ENCODE measurements around the gene SUMF1.
A peak's percentile ranks its signal among the peaks of the same experiment; 100 is the strongest.

SUMF1 gene

DNA sequence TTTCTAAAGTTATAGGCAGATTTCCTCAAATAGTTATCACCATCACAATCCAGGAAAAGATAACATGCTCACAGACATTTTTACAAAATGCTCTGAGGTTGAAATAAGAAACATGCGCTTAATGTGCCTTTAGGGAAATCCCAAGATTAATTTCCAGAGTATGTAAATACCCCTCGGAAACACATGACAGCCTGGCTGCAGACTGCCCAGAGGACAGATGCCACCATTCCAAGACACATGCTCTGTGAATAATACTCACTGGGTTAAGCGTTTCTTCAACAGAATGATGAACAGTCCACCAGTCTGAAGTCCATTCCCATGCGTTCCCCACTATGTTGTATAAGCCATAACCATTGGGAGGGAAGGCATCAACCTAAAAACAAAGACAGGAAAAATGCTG lies 56.5 kb downstream of the SUMF1 start:
- H3K27me3 ChIP-seq (ENCODE audit: control insufficient read depth in 1 of 2, insufficient read depth in 1 of 2, low read length in 2 of 2): no peaks in the 10 kb centered on the region
- H3K14ac ChIP-seq (ENCODE audit: low read length in 2 of 2): no peak overlapping the region
- H3K23ac ChIP-seq (ENCODE audit: low read length in 2 of 2): no peak overlapping the region
- H3K9me3 ChIP-seq (ENCODE audit: control insufficient read depth, low read length): no peaks in the 10 kb centered on the region
- no peak overlapping the region for H2BK15ac ChIP-seq (ENCODE audit: low read depth, poor library complexity, severe bottlenecking)
- no peak overlapping the region for H3K9ac ChIP-seq (ENCODE audit: low read length)
- no peak for DNase-seq
- H2AK5ac ChIP-seq (ENCODE audit: low read length, severe bottlenecking): peak overlapping the region; percentile 36
- H3K4me3 ChIP-seq (ENCODE audit: insufficient read depth in 1 of 2, low read depth in 1 of 2, low read length in 2 of 2): no peak overlapping the region
- H3K36me3 ChIP-seq (ENCODE audit: control insufficient read depth in 1 of 2, insufficient read depth in 2 of 2, low read depth in 1 of 2, low read length in 2 of 2): peaks cover 0 to 8% of the 10 kb centered on the region in 2 experiments
- no peak overlapping the region for H4K91ac ChIP-seq (ENCODE audit: low read length)
- 91% methylated on average over 4 of the region's 4 CpGs for WGBS
- H2AFZ ChIP-seq (ENCODE audit: low read depth, low read length): no peak overlapping the region
- H2BK12ac ChIP-seq (ENCODE audit: low read length in 2 of 2): peak overlapping the region in 1 of 2 experiments; percentile 23
- H4K8ac ChIP-seq (ENCODE audit: low read length): peak overlapping the region; percentile 28
- H3K4me1 ChIP-seq (ENCODE audit: control insufficient read depth, insufficient read depth, low read depth, low read length): peaks cover 5% of the 10 kb centered on the region
- no peak overlapping the region for H3K4ac ChIP-seq (ENCODE audit: low read depth in 1 of 2, low read length in 2 of 2)
- H3K79me1 ChIP-seq (replicated peaks; ENCODE audit: low read length, poor library complexity, severe bottlenecking): peaks cover under 1% of the 10 kb centered on the region
- no peak overlapping the region for H2BK120ac ChIP-seq (ENCODE audit: low read depth, low read length)
- H3K4me2 ChIP-seq (ENCODE audit: low read length, poor library complexity, severe bottlenecking): no peak overlapping the region
- H3K18ac ChIP-seq (ENCODE audit: low read depth in 1 of 2, low read length in 2 of 2): no peak overlapping the region
- H3K27ac ChIP-seq (ENCODE audit: low read length, poor library complexity, severe bottlenecking): no peak overlapping the region
- no peak overlapping the region for H2BK5ac ChIP-seq (ENCODE audit: low read depth, low read length, poor library complexity, severe bottlenecking)

DNA sequence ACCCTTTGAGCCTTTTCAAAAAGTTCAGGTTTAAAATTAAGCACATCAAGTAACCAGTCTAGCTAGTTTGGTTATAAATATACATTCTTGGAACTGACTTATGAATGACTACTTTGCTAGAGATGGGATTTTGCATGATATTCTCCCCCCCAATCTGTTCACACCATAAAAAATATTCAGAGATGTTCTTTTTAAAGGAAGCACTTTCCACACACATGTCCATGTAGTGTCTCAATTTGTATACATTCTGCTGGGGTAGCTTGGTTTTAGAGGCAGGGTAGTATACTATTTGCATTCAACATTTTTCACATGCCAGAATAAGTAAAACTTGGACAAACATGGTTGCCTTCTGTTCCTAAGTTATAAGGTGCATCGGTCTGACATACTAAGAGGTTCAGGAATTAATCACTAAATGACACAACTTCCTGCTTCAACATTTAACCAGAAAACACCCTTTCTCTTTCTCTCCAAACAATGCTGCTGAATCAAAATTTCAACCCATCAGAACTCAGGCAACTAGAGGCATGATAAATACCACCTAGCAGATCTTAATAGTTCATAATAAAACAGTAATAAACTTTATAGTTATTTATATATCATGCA lies 57.0 kb downstream of the SUMF1 start:
- Histone ChIP-seq H2AFZ (ENCODE audit: low read depth, low read length) (no peak overlapping the region), H3K18ac (ENCODE audit: low read depth in 1 of 2, low read length in 2 of 2) (no peak overlapping the region), H3K9me3 (ENCODE audit: control insufficient read depth, low read length) (no peaks in the 10 kb centered on the region), H3K9ac (ENCODE audit: low read length) (no peak overlapping the region), H2BK15ac (ENCODE audit: low read depth, poor library complexity, severe bottlenecking) (no peak overlapping the region), H3K14ac (ENCODE audit: low read length in 2 of 2) (no peak overlapping the region), H2BK5ac (ENCODE audit: low read depth, low read length, poor library complexity, severe bottlenecking) (no peak overlapping the region), H3K4me2 (ENCODE audit: low read length, poor library complexity, severe bottlenecking) (no peak overlapping the region), H2BK12ac (ENCODE audit: low read length in 2 of 2) (no peak overlapping the region), H3K27ac (ENCODE audit: low read length, poor library complexity, severe bottlenecking) (no peak overlapping the region), H2BK120ac (ENCODE audit: low read depth, low read length) (no peak overlapping the region), H4K8ac (ENCODE audit: low read length) (no peak overlapping the region), H3K4me3 (ENCODE audit: insufficient read depth in 1 of 2, low read depth in 1 of 2, low read length in 2 of 2) (no peak overlapping the region), H3K36me3 (ENCODE audit: control insufficient read depth in 1 of 2, insufficient read depth in 2 of 2, low read depth in 1 of 2, low read length in 2 of 2) (peaks cover 0 to 9% of the 10 kb centered on the region in 2 experiments), H4K91ac (ENCODE audit: low read length) (no peak overlapping the region), H2AK5ac (ENCODE audit: low read length, severe bottlenecking) (no peak overlapping the region), H3K79me1 (replicated peaks; ENCODE audit: low read length, poor library complexity, severe bottlenecking) (peaks cover 5% of the 10 kb centered on the region), H3K23ac (ENCODE audit: low read length in 2 of 2) (no peak overlapping the region), H3K4me1 (ENCODE audit: control insufficient read depth, insufficient read depth, low read depth, low read length) (peaks cover 5% of the 10 kb centered on the region), H3K27me3 (ENCODE audit: control insufficient read depth in 1 of 2, insufficient read depth in 1 of 2, low read length in 2 of 2) (no peaks in the 10 kb centered on the region), H3K4ac (ENCODE audit: low read depth in 1 of 2, low read length in 2 of 2) (no peak overlapping the region)
- WGBS: 67% methylated on average over 1 of the region's 1 CpG
- no peak for DNase-seq

DNA sequence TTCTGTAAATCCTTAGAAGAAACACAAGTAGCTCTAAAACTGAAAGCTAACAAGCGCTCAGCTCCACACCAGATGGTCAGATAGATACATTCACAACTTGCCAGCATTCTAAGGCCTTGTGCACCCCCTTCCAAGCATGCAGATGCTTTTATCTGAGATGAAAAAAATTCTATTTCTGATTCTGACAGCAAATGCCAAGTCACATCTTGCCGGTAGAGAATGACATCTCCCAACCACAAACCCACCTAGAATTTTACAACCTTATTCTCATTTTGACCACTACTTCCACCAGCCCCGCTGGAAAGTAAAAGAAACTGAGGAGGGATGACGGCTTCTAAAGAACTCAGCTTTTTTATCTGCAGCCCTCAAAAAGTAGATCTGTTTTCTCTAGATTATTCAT lies 57.7 kb downstream of the SUMF1 start:
- peaks cover 8% of the 10 kb centered on the region for H3K79me1 ChIP-seq (replicated peaks; ENCODE audit: low read length, poor library complexity, severe bottlenecking)
- H2BK12ac ChIP-seq (ENCODE audit: low read length in 2 of 2): no peak overlapping the region
- no peaks in the 10 kb centered on the region for H3K9me3 ChIP-seq (ENCODE audit: control insufficient read depth, low read length)
- no peak overlapping the region for H3K14ac ChIP-seq (ENCODE audit: low read length in 2 of 2)
- H3K4me3 ChIP-seq (ENCODE audit: insufficient read depth in 1 of 2, low read depth in 1 of 2, low read length in 2 of 2): no peak overlapping the region
- H3K18ac ChIP-seq (ENCODE audit: low read depth in 1 of 2, low read length in 2 of 2): no peak overlapping the region
- H4K8ac ChIP-seq (ENCODE audit: low read length): no peak overlapping the region
- H3K27me3 ChIP-seq (ENCODE audit: control insufficient read depth in 1 of 2, insufficient read depth in 1 of 2, low read length in 2 of 2): no peaks in the 10 kb centered on the region
- H3K36me3 ChIP-seq (ENCODE audit: control insufficient read depth in 1 of 2, insufficient read depth in 2 of 2, low read depth in 1 of 2, low read length in 2 of 2): peaks cover 0 to 12% of the 10 kb centered on the region in 2 experiments
- no peak overlapping the region for H3K4me2 ChIP-seq (ENCODE audit: low read length, poor library complexity, severe bottlenecking)
- no peak overlapping the region for H3K9ac ChIP-seq (ENCODE audit: low read length)
- H2BK15ac ChIP-seq (ENCODE audit: low read depth, poor library complexity, severe bottlenecking): no peak overlapping the region
- no peak overlapping the region for H3K4ac ChIP-seq (ENCODE audit: low read depth in 1 of 2, low read length in 2 of 2)
- H2AFZ ChIP-seq (ENCODE audit: low read depth, low read length): no peak overlapping the region
- H2BK120ac ChIP-seq (ENCODE audit: low read depth, low read length): no peak overlapping the region
- H3K23ac ChIP-seq (ENCODE audit: low read length in 2 of 2): no peak overlapping the region
- H4K91ac ChIP-seq (ENCODE audit: low read length): no peak overlapping the region
- no peak for DNase-seq
- peaks cover 5% of the 10 kb centered on the region for H3K4me1 ChIP-seq (ENCODE audit: control insufficient read depth, insufficient read depth, low read depth, low read length)
- WGBS: 100% methylated on average over 1 of the region's 4 CpGs
- H2AK5ac ChIP-seq (ENCODE audit: low read length, severe bottlenecking): no peak overlapping the region
- H3K27ac ChIP-seq (ENCODE audit: low read length, poor library complexity, severe bottlenecking): no peak overlapping the region
- no peak overlapping the region for H2BK5ac ChIP-seq (ENCODE audit: low read depth, low read length, poor library complexity, severe bottlenecking)

DNA sequence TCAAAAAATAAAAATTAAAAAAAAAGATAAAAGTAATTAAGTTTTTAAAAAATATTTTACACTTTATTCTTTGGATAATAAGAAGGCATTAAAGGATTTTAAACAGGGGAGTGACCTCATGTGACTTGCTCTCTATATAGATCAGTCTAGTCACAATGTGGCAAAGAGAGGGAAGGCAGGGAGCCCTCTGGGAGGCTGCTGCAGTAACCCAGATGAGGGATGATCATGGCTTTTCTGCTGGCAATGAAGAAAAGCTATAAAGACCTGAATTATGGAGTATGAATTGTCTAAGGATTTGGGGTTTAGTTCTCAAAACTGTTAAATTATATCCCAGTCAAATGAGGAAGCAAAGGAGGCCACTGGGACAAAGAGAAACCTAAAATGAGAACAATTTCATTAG lies 58.1 kb downstream of the SUMF1 start:
- no peak overlapping the region for H2BK5ac ChIP-seq (ENCODE audit: low read depth, low read length, poor library complexity, severe bottlenecking)
- H3K4me3 ChIP-seq (ENCODE audit: insufficient read depth in 1 of 2, low read depth in 1 of 2, low read length in 2 of 2): no peak overlapping the region
- H4K8ac ChIP-seq (ENCODE audit: low read length): no peak overlapping the region
- H3K36me3 ChIP-seq (ENCODE audit: control insufficient read depth in 1 of 2, insufficient read depth in 2 of 2, low read depth in 1 of 2, low read length in 2 of 2): peaks cover 0 to 15% of the 10 kb centered on the region in 2 experiments
- H2BK15ac ChIP-seq (ENCODE audit: low read depth, poor library complexity, severe bottlenecking): no peak overlapping the region
- no peak overlapping the region for H3K9ac ChIP-seq (ENCODE audit: low read length)
- H3K4me1 ChIP-seq (ENCODE audit: control insufficient read depth, insufficient read depth, low read depth, low read length): peaks cover 5% of the 10 kb centered on the region
- no peak overlapping the region for H3K18ac ChIP-seq (ENCODE audit: low read depth in 1 of 2, low read length in 2 of 2)
- no peak overlapping the region for H3K23ac ChIP-seq (ENCODE audit: low read length in 2 of 2)
- H2AK5ac ChIP-seq (ENCODE audit: low read length, severe bottlenecking): no peak overlapping the region
- no peak overlapping the region for H2BK12ac ChIP-seq (ENCODE audit: low read length in 2 of 2)
- no peak overlapping the region for H2BK120ac ChIP-seq (ENCODE audit: low read depth, low read length)
- H3K79me1 ChIP-seq (replicated peaks; ENCODE audit: low read length, poor library complexity, severe bottlenecking): peaks cover 8% of the 10 kb centered on the region
- H4K91ac ChIP-seq (ENCODE audit: low read length): no peak overlapping the region
- no peak overlapping the region for H3K14ac ChIP-seq (ENCODE audit: low read length in 2 of 2)
- no peak for DNase-seq
- no peak overlapping the region for H3K4ac ChIP-seq (ENCODE audit: low read depth in 1 of 2, low read length in 2 of 2)
- H3K9me3 ChIP-seq (ENCODE audit: control insufficient read depth, low read length): no peaks in the 10 kb centered on the region
- H3K4me2 ChIP-seq (ENCODE audit: low read length, poor library complexity, severe bottlenecking): no peak overlapping the region
- H2AFZ ChIP-seq (ENCODE audit: low read depth, low read length): no peak overlapping the region
- no peaks in the 10 kb centered on the region for H3K27me3 ChIP-seq (ENCODE audit: control insufficient read depth in 1 of 2, insufficient read depth in 1 of 2, low read length in 2 of 2)
- no peak overlapping the region for H3K27ac ChIP-seq (ENCODE audit: low read length, poor library complexity, severe bottlenecking)
